ENCODE data around the gene SNCB.

Gene SNCB

GRCh38 chr5:176644294-176644693, 14.0 kb upstream of the SNCB start:
- DNase-seq (ENCODE audit: low spot score) = no peak

- DNase-seq (ENCODE audit: low spot score) = no peak
These were observed 13.3 kb upstream of the SNCB start for GRCh38 chr5:176643491-176644219.

GRCh38 chr5:176642675-176643490, 12.5 kb upstream of the SNCB start:
- no peak for DNase-seq (ENCODE audit: low spot score)

- no peak for DNase-seq (ENCODE audit: low spot score)
These were observed 10.3 kb upstream of the SNCB start for GRCh38 chr5:176640616-176641015.

- DNase-seq (ENCODE audit: low spot score) = no peak
These were observed 9.6 kb upstream of the SNCB start for GRCh38 chr5:176639981-176640380.

GRCh38 chr5:176639208-176639607, 8.9 kb upstream of the SNCB start:
- DNase-seq (ENCODE audit: low spot score) = no peak

GRCh38 chr5:176638437-176638836, 8.1 kb upstream of the SNCB start:
- DNase-seq (ENCODE audit: low spot score) = no peak

GRCh38 chr5:176637556-176637955, 7.2 kb upstream of the SNCB start:
- no peak for DNase-seq (ENCODE audit: low spot score)

- no peak for DNase-seq (ENCODE audit: low spot score)
These were observed 6.1 kb upstream of the SNCB start for GRCh38 chr5:176636426-176636825.

GRCh38 chr5:176633598-176633997, 3.3 kb upstream of the SNCB start:
- no peak for DNase-seq (ENCODE audit: low spot score)

GRCh38 chr5:176632745-176633144, 2.4 kb upstream of the SNCB start:
- DNase-seq (ENCODE audit: low spot score) = no peak

- no peak for DNase-seq (ENCODE audit: low spot score)
These were observed 1.3 kb upstream of the SNCB start for GRCh38 chr5:176631383-176632200.

- no peak for DNase-seq (ENCODE audit: low spot score)
These were observed 418 bp upstream of the SNCB start for GRCh38 chr5:176630681-176631222.

- no peak for DNase-seq (ENCODE audit: low spot score)
These were observed 949 bp downstream of the SNCB start for GRCh38 chr5:176629317-176629852.

GRCh38 chr5:176628406-176629228, 1.7 kb downstream of the SNCB start:
- DNase-seq (ENCODE audit: low spot score) = no peak

GRCh38 chr5:176627582-176627981, 2.8 kb downstream of the SNCB start:
- DNase-seq (ENCODE audit: low spot score) = no peak

- no peak for DNase-seq (ENCODE audit: low spot score)
These were observed 3.5 kb downstream of the SNCB start for GRCh38 chr5:176626876-176627236.

GRCh38 chr5:176625966-176626875, 4.1 kb downstream of the SNCB start:
- no peak for DNase-seq (ENCODE audit: low spot score)

- no peak for DNase-seq (ENCODE audit: low spot score)
These were observed 4.8 kb downstream of the SNCB start for GRCh38 chr5:176625512-176625911.

- DNase-seq (ENCODE audit: low spot score) = no peak
These were observed 5.4 kb downstream of the SNCB start for GRCh38 chr5:176624938-176625337.

All from CD4-positive, alpha-beta T cell treated with Interleukin-15 for 4 hours (primary cell).